Adipocyte (in vitro differentiated cells): ENCODE data around the gene BMP5.

Source experiments
- DNase-seq: peaks from one replicate; pipeline ENCODE4 v3.0.0-alpha.2; 2015; ENCODE audit warnings: low read depth
- H3K27me3 ChIP-seq: replicated peaks from 2 replicates; pipeline ENCODE4 v1.7.0; 2013; ENCODE audit warnings: mild to moderate bottlenecking, low read length, moderate library complexity; ENCODE audit not compliant: control insufficient read depth, insufficient read depth
- H3K36me3 ChIP-seq: 2 replicates; pipeline ENCODE4 v1.7.0; 2013; ENCODE audit warnings: low read length, mild to moderate bottlenecking, moderate library complexity; ENCODE audit not compliant: control insufficient read depth, insufficient read depth, severe bottlenecking
- H3K4me1 ChIP-seq: 2 replicates; pipeline ENCODE4 v1.7.0; 2013; ENCODE audit warnings: mild to moderate bottlenecking, low read length, moderate library complexity; ENCODE audit not compliant: control insufficient read depth, insufficient read depth
- H3K4me3 ChIP-seq: 2 replicates; pipeline ENCODE4 v1.7.0; 2013; ENCODE audit warnings: mild to moderate bottlenecking, low read length, moderate library complexity
- H3K9ac ChIP-seq: 2 replicates; pipeline ENCODE4 v1.7.0; 2013; ENCODE audit warnings: mild to moderate bottlenecking, low read length, moderate library complexity
- H3K9me3 ChIP-seq: 2 replicates; pipeline ENCODE4 v1.7.0; 2013; ENCODE audit warnings: mild to moderate bottlenecking, low read length, moderate library complexity; ENCODE audit not compliant: control insufficient read depth

The BMP5 gene

DNA sequence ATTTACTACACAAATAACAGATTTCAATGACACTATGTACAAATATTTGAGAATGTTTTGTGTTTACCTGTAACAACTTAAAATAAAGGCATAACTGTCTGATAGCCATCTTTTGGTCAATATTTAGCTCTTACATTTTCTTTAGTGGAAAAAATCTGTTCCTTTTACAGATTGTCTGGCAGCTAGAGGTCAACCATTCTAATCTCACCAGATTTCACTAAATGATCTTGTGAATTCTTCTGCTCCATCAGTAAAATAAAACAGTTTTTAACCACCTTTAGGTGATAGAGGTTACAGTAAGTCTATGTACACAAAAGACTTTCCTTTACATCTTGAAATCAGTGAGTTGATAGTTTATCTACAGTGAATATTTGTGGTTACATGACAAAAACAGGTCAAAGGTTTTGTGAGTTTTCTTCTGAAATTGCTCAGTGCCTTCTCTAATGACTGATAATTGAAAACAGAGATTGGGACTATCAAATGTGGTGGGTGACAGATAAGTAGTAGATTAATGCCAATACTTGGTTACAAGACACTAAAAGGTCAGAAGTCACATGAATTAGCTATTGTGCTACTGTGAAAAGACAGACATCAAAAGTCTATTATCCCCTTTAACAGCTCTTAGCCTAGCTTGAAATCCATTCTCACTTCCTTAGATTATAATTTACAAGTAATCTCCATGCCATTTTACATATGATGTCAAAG, 47.4 kb downstream of the BMP5 start:
- no peaks in the 10 kb centered on the region for H3K36me3 ChIP-seq
- H3K27me3 ChIP-seq, result no peaks in the 10 kb centered on the region
- no peak for DNase-seq
- no peak overlapping the region for H3K9ac ChIP-seq
- no peak overlapping the region for H3K4me3 ChIP-seq
- no peaks in the 10 kb centered on the region for H3K9me3 ChIP-seq
- H3K4me1 ChIP-seq, result peaks cover 19% of the 10 kb centered on the region

- Histone ChIP-seq H3K36me3 (no peaks in the 10 kb centered on the region), H3K4me3 (no peak overlapping the region), H3K4me1 (peaks cover 19% of the 10 kb centered on the region), H3K9me3 (no peaks in the 10 kb centered on the region), H3K27me3 (no peaks in the 10 kb centered on the region), H3K9ac (no peak overlapping the region)
- no peak for DNase-seq
Observed at GRCh38 chr6:55826941-55827340, 48.4 kb downstream of the BMP5 start.

DNA sequence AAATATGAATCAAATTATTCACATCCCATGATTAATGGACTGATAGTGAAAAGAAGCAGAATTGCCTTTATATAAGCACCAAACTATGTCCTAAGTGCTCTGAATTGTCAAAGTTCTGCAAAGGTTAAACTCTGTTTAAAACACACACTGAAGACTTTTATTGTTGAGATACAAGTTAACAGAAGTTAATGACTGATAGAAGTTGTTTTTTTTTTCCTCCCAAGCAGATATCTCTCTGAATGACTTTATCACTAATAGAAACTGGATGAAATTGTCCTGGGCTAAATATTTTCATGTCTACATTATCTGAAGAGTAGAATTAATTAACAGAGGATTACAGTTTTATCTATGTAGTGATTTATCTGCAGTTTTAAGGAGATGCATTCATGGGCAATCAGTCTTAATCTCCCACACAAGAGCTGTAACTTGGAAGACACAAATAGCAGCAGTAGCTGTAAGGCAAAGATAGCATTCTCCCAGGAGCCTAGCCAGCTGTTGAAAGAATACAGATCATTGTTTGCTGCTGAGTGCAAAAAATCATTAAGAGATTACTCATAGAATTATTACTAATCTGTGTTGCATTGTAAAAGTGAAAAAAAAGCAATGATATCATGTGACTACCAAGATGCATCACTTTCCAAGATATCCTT, 49.9 kb downstream of the BMP5 start:
- H3K4me3 ChIP-seq, result peak overlapping the region; percentile 6
- peak; percentile 36 for DNase-seq
- no peaks in the 10 kb centered on the region for H3K9me3 ChIP-seq
- H3K4me1 ChIP-seq, result peaks cover 21% of the 10 kb centered on the region
- no peaks in the 10 kb centered on the region for H3K36me3 ChIP-seq
- H3K9ac ChIP-seq, result no peak overlapping the region
- no peaks in the 10 kb centered on the region for H3K27me3 ChIP-seq

DNA sequence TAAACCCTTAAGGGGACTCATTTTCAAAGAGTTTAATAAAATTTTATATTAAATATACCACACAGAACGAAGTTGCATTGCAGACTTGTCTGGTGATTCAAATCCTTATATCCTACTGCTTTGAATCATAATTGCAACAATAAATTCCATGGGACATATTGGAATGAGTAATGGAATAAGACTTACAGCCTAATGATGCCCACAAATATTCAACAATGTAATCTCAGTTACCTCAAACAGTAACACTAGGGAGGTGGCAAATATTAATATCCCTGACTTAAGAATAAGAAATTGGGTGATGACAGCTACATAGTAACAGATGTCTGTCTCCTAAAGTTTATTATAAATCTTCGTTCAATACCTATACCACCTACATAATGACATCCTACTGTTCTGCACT, 52.6 kb downstream of the BMP5 start:
- H3K4me3 ChIP-seq, result no peak overlapping the region
- no peak overlapping the region for H3K9ac ChIP-seq
- DNase-seq, result no peak
- H3K9me3 ChIP-seq, result no peaks in the 10 kb centered on the region
- H3K4me1 ChIP-seq, result peaks cover 18% of the 10 kb centered on the region
- no peaks in the 10 kb centered on the region for H3K36me3 ChIP-seq
- H3K27me3 ChIP-seq, result no peaks in the 10 kb centered on the region

GRCh38 chr6:55822005-55822404, 53.4 kb downstream of the BMP5 start:
- Histone ChIP-seq H3K9ac (no peak overlapping the region), H3K4me3 (no peak overlapping the region), H3K4me1 (peaks cover 16% of the 10 kb centered on the region), H3K9me3 (no peaks in the 10 kb centered on the region), H3K36me3 (no peaks in the 10 kb centered on the region), H3K27me3 (no peaks in the 10 kb centered on the region)
- DNase-seq, result no peak

DNA sequence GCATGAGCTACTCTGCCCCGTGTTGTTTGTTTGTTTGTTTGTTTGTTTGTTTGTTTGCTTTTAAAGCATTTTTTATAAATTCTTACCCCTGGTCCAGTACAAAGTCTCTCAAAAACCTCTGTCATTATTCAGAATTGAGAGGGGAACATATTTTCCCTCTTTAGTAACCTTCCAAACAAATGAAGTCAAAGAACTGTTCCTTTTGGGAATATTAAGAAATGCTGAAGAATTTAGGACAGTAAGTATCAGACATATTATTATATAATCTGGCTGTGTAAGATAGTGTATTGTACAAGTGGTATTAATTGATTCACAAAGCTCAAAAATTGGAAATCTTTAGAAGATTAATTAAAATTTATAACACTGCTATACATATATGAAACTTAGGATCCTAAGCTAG, 54.7 kb downstream of the BMP5 start:
- peaks cover 16% of the 10 kb centered on the region for H3K4me1 ChIP-seq
- H3K36me3 ChIP-seq, result no peaks in the 10 kb centered on the region
- no peaks in the 10 kb centered on the region for H3K9me3 ChIP-seq
- no peak overlapping the region for H3K9ac ChIP-seq
- H3K4me3 ChIP-seq, result no peak overlapping the region
- H3K27me3 ChIP-seq, result no peaks in the 10 kb centered on the region
- DNase-seq, result no peak

DNA sequence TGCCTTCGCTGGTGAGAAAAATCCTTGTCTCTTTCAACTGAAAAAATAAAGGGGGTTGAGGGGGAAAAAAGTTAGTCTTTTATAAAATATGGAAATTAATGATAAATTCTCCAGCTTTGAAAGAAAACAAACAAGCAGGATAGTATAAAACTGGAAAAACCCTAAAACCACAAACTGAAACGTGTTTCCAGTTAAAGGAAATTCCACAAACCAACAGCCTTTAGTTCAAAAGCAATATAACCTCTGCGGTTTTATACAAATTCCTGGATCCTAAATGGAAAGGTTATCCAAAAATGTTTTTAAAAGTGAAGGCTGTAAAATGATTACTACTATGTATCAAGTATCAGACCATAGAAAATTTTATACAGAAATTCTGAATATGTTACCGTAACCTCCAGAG, 55.6 kb downstream of the BMP5 start:
- no peak overlapping the region for H3K9ac ChIP-seq
- peak; percentile 55 for DNase-seq
- no peaks in the 10 kb centered on the region for H3K36me3 ChIP-seq
- peaks cover 7% of the 10 kb centered on the region for H3K4me1 ChIP-seq
- H3K27me3 ChIP-seq, result no peaks in the 10 kb centered on the region
- H3K9me3 ChIP-seq, result no peaks in the 10 kb centered on the region
- no peak overlapping the region for H3K4me3 ChIP-seq

GRCh38 chr6:55818482-55818881, 56.9 kb downstream of the BMP5 start:
- Histone ChIP-seq H3K9me3 (no peaks in the 10 kb centered on the region), H3K4me3 (no peak overlapping the region), H3K4me1 (peaks cover 7% of the 10 kb centered on the region), H3K9ac (no peak overlapping the region), H3K27me3 (no peaks in the 10 kb centered on the region), H3K36me3 (no peaks in the 10 kb centered on the region)
- DNase-seq, result peak; percentile 79

DNA sequence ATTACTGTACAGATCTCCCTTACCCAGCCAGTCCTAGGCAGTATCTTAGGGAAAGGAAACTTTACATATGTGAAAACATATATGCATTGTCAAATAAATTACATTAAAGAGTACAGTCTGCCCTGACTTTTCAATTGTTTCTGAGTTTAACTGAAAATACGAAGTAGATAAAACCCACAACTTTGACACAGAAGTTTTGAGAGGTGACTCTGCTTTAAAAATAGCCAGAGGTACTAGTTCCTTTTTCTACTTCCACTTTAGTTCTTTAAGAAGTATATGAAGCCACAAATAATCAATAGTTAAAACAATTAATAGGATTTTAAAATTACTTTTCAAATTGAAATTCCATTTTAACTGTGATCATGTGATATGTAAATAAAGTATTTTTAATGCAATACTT, 62.9 kb downstream of the BMP5 start:
- Histone ChIP-seq H3K4me1 (no peaks in the 10 kb centered on the region), H3K36me3 (no peaks in the 10 kb centered on the region), H3K27me3 (no peaks in the 10 kb centered on the region), H3K4me3 (no peak overlapping the region), H3K9me3 (no peaks in the 10 kb centered on the region), H3K9ac (no peak overlapping the region)
- DNase-seq, result no peak

DNA sequence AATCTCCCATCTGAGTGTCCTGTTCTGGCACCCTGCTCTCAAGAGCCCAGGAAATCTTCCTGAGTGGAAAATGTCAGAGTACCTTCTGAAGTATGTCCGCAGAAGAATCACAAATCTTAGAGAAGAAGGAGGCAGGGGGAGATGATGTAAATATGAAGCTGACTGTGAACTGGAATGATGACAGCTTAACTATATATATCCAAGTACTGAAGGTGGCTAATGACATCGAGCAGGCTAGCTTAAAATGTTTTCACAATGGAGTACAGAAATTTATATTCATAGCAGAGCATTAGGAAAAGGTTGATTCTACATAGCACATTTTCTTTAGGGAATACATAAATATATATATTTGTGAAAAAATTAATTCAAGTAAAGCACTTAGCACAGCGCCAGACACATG, 64.3 kb downstream of the BMP5 start:
- H3K4me1 ChIP-seq, result no peaks in the 10 kb centered on the region
- H3K9me3 ChIP-seq, result peaks cover 3% of the 10 kb centered on the region
- DNase-seq, result no peak
- no peak overlapping the region for H3K9ac ChIP-seq
- no peaks in the 10 kb centered on the region for H3K27me3 ChIP-seq
- no peaks in the 10 kb centered on the region for H3K36me3 ChIP-seq
- no peak overlapping the region for H3K4me3 ChIP-seq

DNA sequence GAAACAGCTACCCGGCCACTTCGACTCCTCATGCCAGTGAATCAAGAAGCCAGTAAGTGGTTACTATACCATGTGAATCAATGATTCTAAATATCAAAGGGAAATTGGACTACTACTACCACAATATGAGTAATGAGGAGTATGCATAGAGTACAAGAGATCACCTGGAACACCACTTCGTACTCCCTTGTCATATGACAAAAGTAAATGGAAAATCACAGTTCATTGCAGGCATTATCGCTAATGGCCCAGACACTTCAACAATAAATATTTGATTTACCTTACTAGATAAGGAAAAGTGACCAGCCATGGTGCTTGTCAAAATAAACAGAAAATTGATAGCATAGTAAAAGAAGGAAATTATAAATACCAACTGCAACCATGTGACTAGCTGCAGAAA, 73.1 kb downstream of the BMP5 start:
- Histone ChIP-seq H3K27me3 (no peaks in the 10 kb centered on the region), H3K4me3 (no peak overlapping the region), H3K36me3 (no peaks in the 10 kb centered on the region), H3K9me3 (peaks cover 3% of the 10 kb centered on the region), H3K9ac (no peak overlapping the region), H3K4me1 (no peaks in the 10 kb centered on the region)
- DNase-seq, result no peak

DNA sequence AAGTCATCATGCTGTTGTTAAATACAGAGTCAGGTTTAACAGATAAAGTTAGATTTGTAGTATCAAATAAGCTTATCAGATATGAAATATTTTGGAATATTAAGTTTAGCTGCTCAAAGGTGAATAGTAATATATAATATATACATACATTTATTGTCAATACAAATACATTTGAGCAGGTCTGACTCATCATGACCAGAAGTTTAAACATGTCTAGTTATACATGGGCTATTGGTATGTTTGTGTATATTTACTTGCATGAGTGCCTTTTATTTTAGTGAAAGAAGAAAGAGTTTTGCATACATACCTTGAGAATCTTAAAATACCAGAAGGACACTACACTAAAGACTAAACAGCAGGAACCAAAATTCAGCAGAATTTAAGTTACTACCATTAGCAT, 76.8 kb downstream of the BMP5 start:
- no peaks in the 10 kb centered on the region for H3K9me3 ChIP-seq
- no peaks in the 10 kb centered on the region for H3K27me3 ChIP-seq
- H3K4me3 ChIP-seq, result no peak overlapping the region
- DNase-seq, result no peak
- no peak overlapping the region for H3K9ac ChIP-seq
- H3K4me1 ChIP-seq, result peaks cover 6% of the 10 kb centered on the region
- H3K36me3 ChIP-seq, result no peaks in the 10 kb centered on the region
